ENCODE results near the gene OR10V1. TPM values are rescaled to one million over a fixed set of nuclear protein-coding genes. Genes with fewer than 3 reads are reported as not detected.
A peak's percentile ranks its signal among the peaks of the same experiment; 100 is the strongest.

Gene OR10V1, protein sequence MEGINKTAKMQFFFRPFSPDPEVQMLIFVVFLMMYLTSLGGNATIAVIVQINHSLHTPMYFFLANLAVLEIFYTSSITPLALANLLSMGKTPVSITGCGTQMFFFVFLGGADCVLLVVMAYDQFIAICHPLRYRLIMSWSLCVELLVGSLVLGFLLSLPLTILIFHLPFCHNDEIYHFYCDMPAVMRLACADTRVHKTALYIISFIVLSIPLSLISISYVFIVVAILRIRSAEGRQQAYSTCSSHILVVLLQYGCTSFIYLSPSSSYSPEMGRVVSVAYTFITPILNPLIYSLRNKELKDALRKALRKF
- total RNA-seq (2022), result not detected in 2 replicates
- Bru-seq, nascent RNA, result percentile 29 among the genes with signal in this experiment
- BruChase-seq, experiment 1, labeled RNA remaining after a 2-hour chase, result not detected
- not detected for BruChase-seq, experiment 2, labeled RNA remaining after a 6-hour chase
- long read RNA-seq, result 0 reads

DNA sequence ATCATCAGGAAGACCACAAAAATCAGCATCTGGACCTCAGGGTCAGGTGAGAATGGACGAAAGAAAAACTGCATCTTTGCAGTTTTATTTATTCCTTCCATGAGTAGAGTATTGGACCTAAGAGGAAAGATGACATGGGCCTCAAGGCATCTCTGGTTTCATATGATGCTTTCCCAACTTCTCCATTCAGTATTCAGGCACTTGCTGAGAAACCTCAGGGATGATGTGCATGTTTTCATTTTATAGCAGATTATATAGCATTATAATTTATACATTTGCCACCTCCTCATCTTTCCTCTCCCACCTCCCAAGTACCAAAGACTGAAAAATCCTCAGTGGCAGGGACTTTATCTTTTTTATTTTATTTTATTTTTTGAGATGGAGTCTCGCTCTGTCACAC lies at the start of gene OR10V1:
Gene OR10V1 (minus strand): TSS at position 101 of the 400 bp plus-strand sequence. CDS start 0 bp downstream, at position 101.
- Histone ChIP-seq H3K9me3 (peaks cover 21% of the 10 kb centered on the region), H3K4me3 (ENCODE audit: low read depth, low read length) (no peak within 1 kb of the TSS), H3K4me1 (peaks cover 7% of the 10 kb centered on the region), H3K27me3 (replicated peaks; ENCODE audit: control insufficient read depth, insufficient read depth, low read length) (no peaks in the 10 kb centered on the region), H3K36me3 (ENCODE audit: control insufficient read depth, insufficient read depth, low read length) (no peaks in the 10 kb centered on the region)
- intact Hi-C loops (cut with micrococcal nuclease; ENCODE audit: unreplicated experiment), result no loop called here
- Mint-ChIP-seq H3K27ac (ENCODE audit: unreplicated experiment) (no peak within 1 kb of the TSS), H3K9me3 (ENCODE audit: unreplicated experiment) (peaks cover 13% of the 10 kb centered on the region), H3K27me3 (ENCODE audit: insufficient read depth, unreplicated experiment) (no peaks in the 10 kb centered on the region), H3K36me3 (ENCODE audit: insufficient read depth, unreplicated experiment) (no peaks in the 10 kb centered on the region), H3K4me3 (ENCODE audit: unreplicated experiment) (no peak within 1 kb of the TSS), H3K4me1 (ENCODE audit: low read depth, unreplicated experiment) (peaks cover 8% of the 10 kb centered on the region)
- BruUV-seq (replicated peaks), result no TSS peak
- TF ChIP-seq, protein P1, sequence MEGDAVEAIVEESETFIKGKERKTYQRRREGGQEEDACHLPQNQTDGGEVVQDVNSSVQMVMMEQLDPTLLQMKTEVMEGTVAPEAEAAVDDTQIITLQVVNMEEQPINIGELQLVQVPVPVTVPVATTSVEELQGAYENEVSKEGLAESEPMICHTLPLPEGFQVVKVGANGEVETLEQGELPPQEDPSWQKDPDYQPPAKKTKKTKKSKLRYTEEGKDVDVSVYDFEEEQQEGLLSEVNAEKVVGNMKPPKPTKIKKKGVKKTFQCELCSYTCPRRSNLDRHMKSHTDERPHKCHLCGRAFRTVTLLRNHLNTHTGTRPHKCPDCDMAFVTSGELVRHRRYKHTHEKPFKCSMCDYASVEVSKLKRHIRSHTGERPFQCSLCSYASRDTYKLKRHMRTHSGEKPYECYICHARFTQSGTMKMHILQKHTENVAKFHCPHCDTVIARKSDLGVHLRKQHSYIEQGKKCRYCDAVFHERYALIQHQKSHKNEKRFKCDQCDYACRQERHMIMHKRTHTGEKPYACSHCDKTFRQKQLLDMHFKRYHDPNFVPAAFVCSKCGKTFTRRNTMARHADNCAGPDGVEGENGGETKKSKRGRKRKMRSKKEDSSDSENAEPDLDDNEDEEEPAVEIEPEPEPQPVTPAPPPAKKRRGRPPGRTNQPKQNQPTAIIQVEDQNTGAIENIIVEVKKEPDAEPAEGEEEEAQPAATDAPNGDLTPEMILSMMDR (IDR thresholded peaks at IDR 0.05; ENCODE audit: insufficient read depth in 1 of 2, low read depth in 1 of 2, low read length in 1 of 2, severe bottlenecking in 1 of 2, unreplicated experiment in 1 of 2), result no peak
- no peak for DNase-seq
- ChIA-PET POLR2A (no interaction called here), CTCF (no interaction called here)

DNA sequence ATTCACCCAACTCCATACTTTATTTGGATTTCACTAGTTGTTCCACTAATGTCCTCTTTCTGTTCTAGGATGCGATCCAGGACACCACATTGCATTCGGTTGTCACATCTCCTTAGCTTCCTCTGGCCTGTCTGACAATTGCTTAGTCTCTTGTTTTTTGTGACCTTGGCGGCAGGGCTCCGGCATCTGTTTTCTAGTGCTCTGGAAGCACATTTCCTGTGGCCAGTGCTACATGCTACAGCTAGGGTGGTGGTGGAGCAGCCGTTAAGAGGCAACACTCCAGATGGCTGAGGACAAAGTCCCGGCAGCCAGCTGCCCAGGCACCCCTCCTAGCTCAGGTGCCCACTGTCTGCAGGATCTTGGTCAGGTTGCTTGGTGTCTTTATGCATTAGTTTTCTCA lies 48.3 kb upstream of the OR10V1 start:
- peaks cover 55% of the 10 kb centered on the region for H3K4me1 ChIP-seq
- peaks cover 1% of the 10 kb centered on the region; the same call in 1 of the 2 replicates for H3K36me3 ChIP-seq (ENCODE audit: control insufficient read depth, insufficient read depth, low read length)
- no peaks in the 10 kb centered on the region for H3K9me3 Mint-ChIP-seq (ENCODE audit: unreplicated experiment)
- intact Hi-C loops (cut with micrococcal nuclease; ENCODE audit: unreplicated experiment), result no loop called here
- peaks cover 73% of the 10 kb centered on the region for H3K36me3 Mint-ChIP-seq (ENCODE audit: insufficient read depth, unreplicated experiment)
- DNase-seq, result no peak
- peak overlapping the region; percentile 37 for H3K27ac Mint-ChIP-seq (ENCODE audit: unreplicated experiment)
- H3K27me3 Mint-ChIP-seq (ENCODE audit: insufficient read depth, unreplicated experiment), result no peaks in the 10 kb centered on the region
- ChIA-PET POLR2A (no interaction called here), CTCF (no interaction called here)
- H3K4me3 Mint-ChIP-seq (ENCODE audit: unreplicated experiment), result no peak overlapping the region
- no peak overlapping the region for H3K4me3 ChIP-seq (ENCODE audit: low read depth, low read length)
- TF ChIP-seq, protein P1 (IDR thresholded peaks at IDR 0.05; ENCODE audit: insufficient read depth in 1 of 2, low read depth in 1 of 2, low read length in 1 of 2, severe bottlenecking in 1 of 2, unreplicated experiment in 1 of 2), result no peak
- H3K9me3 ChIP-seq, result no peaks in the 10 kb centered on the region
- BruUV-seq (replicated peaks), result no TSS peak
- peaks cover 66% of the 10 kb centered on the region for H3K4me1 Mint-ChIP-seq (ENCODE audit: low read depth, unreplicated experiment)
- no peaks in the 10 kb centered on the region for H3K27me3 ChIP-seq (replicated peaks; ENCODE audit: control insufficient read depth, insufficient read depth, low read length)

DNA sequence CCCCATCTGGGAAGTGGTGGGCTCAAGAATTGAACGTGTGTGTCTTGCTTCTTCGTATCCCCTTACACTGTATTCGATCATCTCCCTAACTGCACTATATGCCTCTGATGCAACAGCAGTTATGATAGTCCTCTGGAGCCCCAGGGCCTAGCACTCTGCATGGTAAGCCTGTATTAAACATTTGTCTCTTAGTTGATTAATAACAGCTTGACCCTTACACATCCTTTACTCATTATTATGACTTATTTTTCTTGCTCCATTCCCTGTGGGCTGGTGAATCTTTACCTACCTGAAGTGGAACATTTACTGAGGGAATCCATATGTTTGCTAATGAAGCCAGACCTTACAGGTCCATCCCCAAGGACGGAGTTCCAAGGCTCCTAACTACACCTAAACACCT lies 47.1 kb upstream of the OR10V1 start:
- Histone ChIP-seq H3K36me3 (ENCODE audit: control insufficient read depth, insufficient read depth, low read length) (peaks cover 1% of the 10 kb centered on the region; the same call in 1 of the 2 replicates), H3K9me3 (no peaks in the 10 kb centered on the region), H3K4me1 (peaks cover 49% of the 10 kb centered on the region), H3K27me3 (replicated peaks; ENCODE audit: control insufficient read depth, insufficient read depth, low read length) (no peaks in the 10 kb centered on the region), H3K4me3 (ENCODE audit: low read depth, low read length) (no peak overlapping the region)
- BruUV-seq (replicated peaks), result no TSS peak
- Mint-ChIP-seq H3K4me1 (ENCODE audit: low read depth, unreplicated experiment) (peaks cover 68% of the 10 kb centered on the region), H3K27ac (ENCODE audit: unreplicated experiment) (no peak overlapping the region), H3K27me3 (ENCODE audit: insufficient read depth, unreplicated experiment) (no peaks in the 10 kb centered on the region), H3K9me3 (ENCODE audit: unreplicated experiment) (no peaks in the 10 kb centered on the region), H3K36me3 (ENCODE audit: insufficient read depth, unreplicated experiment) (peaks cover 81% of the 10 kb centered on the region), H3K4me3 (ENCODE audit: unreplicated experiment) (no peak overlapping the region)
- CTCF ChIA-PET, result no interaction called here
- POLR2A ChIA-PET, result no interaction called here
- intact Hi-C loops (cut with micrococcal nuclease; ENCODE audit: unreplicated experiment), result no loop called here
- TF ChIP-seq, protein P1 (IDR thresholded peaks at IDR 0.05; ENCODE audit: insufficient read depth in 1 of 2, low read depth in 1 of 2, low read length in 1 of 2, severe bottlenecking in 1 of 2, unreplicated experiment in 1 of 2), result no peak
- no peak for DNase-seq
